Activated CD4-positive, alpha-beta T cell treated with anti-CD3 and anti-CD28 coated beads for 48 hours (primary cell): Measurements from ENCODE around the gene HFE.
"Not testable (repeated sequence)": the region's sequence is repeated elsewhere in the genome, so short reads cannot be mapped to it uniquely, and the experiment has no call there.

Source experiments
- DNase-seq: peaks from one replicate; pipeline ENCODE4 v3.0.0-alpha.2; 2020

HFE gene

GRCh38 chr6:26115226-26115625 lies 28.0 kb downstream of the HFE start:
- DNase-seq, result no peak

DNA sequence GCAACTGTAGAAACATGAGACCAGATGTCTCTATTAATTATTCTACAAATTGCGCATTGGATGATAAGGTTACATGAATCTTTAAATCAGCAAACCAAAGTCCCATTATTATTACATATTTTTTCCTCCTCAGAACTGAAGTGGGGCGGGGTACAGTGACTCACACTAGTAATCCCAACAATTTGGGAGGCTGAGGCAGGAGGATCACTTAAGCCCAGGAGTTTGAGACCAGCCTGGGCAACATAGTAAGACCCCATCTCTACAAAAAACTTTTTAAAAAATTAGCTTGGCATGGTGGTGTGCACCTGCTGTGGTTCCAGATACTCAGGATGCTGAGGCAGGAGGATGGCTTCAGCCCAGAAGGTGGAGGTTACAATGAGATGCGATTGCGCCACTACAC lies 29.0 kb downstream of the HFE start:
- DNase-seq, result no peak

GRCh38 chr6:26118999-26119398 lies 31.8 kb downstream of the HFE start:
- DNase-seq, result no peak

- not testable (repeated sequence) for DNase-seq
Measured at GRCh38 chr6:26120115-26120514, 32.9 kb downstream of the HFE start.

- DNase-seq, result no peak
Measured at GRCh38 chr6:26120807-26121140, 33.5 kb downstream of the HFE start.

DNA sequence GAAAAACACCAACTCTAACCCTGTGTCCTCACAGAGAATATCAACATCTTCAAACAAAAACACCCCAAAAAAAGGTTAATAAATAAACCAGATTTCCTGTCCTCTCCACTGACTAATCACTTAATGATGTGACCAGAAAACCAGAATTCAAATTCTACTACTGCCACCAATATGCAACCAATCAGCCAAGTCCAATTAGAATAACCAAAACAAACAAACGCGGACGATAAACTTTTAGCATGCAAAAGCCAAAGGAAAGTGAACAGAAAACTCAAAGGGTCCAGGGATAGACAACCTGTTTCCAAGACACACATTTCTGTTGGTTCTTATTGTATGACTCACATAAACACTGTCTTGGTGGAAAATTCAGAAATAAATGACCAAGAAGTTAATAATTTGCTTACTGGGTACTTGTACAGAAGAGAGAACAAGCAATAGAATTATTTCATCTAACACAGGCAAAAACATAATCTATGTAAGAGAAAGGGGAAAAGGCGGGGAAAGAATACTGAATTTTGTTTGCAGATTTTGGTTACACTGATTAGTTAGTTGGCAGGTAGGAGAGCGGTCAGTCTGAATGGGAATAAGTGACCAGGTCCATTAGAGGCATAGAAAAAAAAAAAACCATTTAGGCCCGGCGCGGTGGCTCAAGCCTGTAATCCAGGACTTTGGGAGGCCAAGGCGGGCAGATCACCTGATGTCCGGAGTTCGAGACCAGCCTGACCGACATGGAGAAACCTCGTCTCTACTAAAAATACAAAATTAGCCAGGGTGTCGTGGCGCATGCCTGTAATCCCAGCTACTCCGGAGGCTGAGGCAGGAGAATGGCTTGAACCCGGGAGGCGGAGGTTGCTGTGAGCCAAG lies 34.1 kb downstream of the HFE start:
- no peak for DNase-seq

DNA sequence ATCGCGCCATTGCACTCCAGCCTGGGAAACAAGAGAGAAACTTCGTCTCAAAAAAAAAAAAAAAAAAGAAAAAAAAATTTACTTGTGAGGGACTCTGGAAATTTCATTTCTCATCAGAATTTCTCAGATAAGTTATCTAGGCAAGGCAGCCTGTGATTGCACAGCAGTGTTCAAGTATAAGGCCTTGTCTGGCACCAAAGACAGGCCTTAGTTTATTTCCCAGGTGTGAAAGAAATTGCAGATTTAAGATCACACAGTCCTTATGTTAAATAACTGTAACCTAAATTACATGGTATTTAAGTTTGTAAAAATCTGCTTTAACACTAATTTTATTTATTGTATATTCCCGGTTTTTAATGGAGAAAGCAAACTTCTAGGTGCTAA lies 34.8 kb downstream of the HFE start:
- DNase-seq, result no peak

GRCh38 chr6:26122402-26122792 lies 35.2 kb downstream of the HFE start:
- no peak for DNase-seq

DNA sequence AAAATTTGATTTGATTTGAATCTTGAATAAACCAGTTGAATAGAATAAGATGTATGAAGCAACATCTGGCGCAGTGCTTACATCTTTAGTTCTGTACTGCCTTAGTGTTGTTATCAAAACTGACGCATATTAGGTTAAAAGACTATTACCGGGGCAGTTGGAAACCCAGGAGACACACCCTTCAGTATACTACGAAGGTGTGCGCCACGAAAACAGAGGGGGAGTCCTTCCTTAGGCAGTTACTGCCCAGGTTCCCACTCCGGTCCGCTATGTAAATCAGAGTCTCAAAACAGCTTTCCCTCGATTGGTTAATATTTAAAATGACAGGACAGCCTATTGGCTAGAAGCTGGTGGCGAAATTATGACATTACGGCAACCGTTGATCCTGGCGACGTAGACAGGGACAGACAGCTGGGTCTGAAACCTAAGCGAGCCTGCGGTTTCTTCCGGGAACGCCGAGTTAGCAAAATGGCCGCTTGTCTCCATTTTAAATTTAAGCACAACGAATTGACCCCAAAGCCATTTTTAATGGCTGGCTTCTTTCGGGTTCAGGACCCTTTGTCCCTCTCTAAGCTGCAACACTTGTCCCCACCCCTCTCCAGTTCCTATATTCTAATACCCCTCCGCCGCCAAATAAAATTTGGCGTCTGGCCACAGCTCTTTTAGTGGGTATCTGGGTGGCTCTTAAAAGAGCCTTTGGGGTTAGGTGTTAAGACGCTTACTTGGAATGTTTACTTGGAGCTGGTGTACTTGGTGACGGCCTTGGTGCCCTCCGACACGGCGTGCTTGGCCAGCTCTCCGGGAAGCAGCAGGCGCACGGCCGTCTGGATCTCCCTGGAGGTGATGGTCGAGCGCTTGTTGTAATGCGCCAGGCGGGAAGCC lies 35.8 kb downstream of the HFE start:
- DNase-seq, result peak; percentile 94

DNA sequence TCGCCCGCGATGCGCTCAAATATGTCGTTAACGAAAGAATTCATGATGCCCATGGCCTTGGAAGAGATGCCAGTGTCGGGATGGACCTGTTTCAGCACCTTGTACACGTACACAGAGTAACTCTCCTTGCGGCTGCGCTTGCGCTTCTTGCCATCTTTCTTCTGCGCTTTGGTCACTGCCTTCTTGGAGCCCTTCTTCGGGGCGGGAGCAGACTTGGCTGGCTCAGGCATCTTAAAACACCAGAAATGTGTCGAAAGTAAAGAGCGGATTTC lies 36.4 kb downstream of the HFE start:
- DNase-seq, result peak; percentile 87

DNA sequence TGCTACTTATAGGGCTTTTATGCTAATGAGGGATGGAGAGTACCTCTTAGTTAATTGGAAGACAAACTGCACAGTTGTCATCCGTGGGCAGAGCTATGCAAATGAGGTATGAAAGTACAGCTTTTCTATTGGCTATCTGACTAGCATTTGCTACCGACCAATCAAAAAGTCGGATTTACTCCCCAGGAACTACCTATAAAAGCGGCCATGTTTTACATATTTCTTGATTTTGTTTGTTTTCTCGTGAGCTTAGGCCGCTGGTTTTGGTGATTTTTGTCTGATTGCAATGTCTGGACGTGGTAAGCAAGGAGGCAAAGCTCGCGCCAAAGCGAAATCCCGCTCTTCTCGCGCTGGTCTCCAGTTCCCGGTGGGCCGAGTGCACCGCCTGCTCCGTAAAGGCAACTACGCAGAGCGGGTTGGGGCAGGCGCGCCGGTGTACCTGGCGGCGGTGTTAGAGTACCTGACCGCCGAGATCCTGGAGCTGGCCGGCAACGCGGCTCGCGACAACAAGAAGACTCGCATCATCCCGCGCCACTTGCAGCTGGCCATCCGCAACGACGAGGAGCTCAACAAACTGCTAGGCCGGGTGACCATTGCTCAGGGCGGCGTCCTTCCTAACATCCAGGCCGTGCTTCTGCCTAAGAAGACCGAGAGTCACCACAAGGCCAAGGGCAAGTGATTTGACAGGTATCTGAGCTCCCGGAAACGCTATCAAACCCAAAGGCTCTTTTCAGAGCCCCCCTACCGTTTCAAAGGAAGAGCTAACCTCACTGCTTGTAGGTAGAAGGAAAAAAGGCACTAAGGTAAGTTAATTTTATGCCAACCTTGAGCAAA lies 36.9 kb downstream of the HFE start:
- peak; percentile 80 for DNase-seq

DNA sequence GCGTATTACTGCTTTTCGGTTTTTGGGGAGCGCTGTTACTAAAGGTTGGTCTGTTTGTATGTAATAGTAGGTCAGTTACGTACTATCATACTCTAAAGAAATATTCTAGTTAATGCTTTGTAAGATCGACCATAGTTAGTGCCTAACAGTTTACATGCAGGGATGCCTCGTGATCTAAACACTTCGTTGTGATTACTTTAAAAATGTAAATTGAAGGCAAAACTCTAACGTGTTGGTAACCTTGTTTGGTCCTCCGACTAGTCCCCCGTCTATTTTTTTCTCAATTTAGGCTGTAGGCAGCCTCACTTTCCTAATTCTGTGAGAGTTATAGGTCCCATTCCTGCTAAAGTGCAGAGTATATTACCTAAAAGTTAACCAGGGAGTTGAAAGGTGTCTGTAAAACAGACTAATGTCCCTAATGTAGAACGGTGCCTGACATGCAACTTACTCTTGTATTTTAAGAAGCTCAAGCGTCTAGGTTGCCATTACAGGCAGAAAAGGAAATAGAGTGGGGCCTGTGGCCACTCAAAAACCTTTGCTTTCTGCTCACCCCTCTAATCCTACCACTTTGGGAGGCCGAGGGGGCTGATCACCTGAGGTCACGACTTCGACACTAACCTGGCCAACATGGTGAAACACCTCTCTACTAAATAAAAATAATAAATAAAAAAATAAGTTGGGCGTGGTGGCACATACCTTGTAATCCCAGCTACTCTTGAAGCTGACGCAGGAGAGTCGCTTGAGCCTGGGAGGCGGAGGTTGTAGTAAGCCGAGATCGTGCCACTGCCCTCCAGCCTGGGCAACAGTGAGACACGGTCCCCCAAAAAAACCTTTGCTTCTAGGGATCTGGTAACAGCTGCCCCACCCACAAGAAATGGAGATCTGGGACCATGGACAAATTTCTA lies 37.8 kb downstream of the HFE start:
- DNase-seq, result peak; percentile 39

- no peak for DNase-seq
Measured at GRCh38 chr6:26126394-26127235, 39.4 kb downstream of the HFE start.

GRCh38 chr6:26128013-26128771 lies 41.0 kb downstream of the HFE start:
- DNase-seq, result no peak

DNA sequence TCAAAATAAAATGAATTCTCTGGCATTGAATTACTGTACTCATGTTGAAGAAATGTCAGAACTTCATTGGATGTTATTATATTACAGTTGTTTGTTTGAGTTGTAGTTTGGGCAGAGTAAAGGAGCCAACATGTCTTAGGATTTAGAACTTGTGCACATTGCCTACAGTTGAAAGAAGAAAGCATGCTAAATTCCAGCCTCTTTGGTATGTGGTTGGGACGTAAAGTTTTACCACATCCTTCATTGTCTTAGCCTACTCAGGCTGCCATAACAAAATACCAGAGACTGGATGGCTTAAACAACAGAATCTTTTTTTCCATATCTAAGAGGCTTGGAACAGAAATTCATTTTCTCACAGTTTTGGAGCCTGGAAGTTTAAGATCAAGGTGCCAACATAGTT lies 42.4 kb downstream of the HFE start:
- no peak for DNase-seq

DNA sequence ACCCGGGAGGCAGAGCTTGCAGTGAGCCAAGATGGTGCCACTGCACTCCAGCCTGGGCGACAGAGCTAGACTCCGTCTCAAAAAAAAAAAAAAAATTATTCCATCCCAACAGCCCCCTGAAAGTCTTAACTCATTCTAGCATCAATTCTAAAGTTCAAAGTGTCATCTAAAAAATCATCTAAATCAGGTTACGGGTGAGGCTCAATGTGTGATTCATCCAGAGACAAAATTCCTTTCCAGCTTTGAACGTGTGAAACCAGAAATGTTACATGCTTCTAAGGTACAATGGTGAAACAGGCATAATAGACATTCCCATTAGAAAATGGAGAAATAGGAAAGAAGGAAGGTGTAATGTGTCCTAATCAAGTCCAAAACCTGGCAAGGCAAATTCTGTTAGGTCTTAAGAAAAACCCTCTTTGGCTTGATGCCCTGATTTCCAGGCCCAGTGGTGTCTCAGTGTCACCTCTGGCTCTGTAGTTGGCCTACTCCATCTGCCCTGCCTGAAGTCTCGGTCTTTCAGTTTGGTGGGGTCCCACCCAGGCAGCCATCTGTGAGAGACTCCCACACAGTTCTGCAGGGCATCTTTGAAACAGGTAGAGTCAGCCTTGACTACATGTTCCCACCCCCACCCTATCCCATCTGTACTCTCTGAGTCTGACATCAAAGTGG lies 43.5 kb downstream of the HFE start:
- no peak for DNase-seq

- no peak for DNase-seq
Measured at GRCh38 chr6:26131618-26132017, 44.4 kb downstream of the HFE start.

- no peak for DNase-seq
Measured at GRCh38 chr6:26133730-26134129, 46.5 kb downstream of the HFE start.

DNA sequence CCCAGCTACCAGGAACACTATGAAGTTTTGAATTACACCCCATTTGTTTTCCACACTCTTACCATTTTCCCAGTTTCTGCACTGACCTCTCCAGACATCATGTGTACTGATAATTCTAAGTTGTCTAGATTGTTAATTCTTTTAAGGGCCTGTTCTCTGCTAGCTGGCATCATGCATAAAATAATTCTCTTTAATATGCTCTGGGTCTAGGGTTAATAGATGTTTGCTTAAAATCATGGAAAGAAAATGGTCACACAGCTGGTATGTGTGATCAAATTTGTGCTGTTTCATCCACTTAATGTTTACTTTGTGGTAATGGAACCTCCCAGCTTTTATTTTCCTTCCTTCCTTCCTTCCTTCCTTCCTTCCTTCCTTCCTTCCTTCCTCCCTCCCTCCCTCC lies 49.1 kb downstream of the HFE start:
- DNase-seq, result no peak
